SHP77 (cell line): ENCODE results near the gene RSKR.
"Not testable (repeated sequence)": the region's sequence is repeated elsewhere in the genome, so short reads cannot be mapped to it uniquely, and the experiment has no call there.

Experiments
- DNase-seq, 2 experiments: peaks; one replicate each; lab custom pipeline; 2025; lab: John Stamatoyannopoulos, UW

RSKR gene

GRCh38 chr17:28623696-28624095 is 9.7 kb upstream of the RSKR start:
- no peak for DNase-seq

GRCh38 chr17:28622186-28622585 is 8.2 kb upstream of the RSKR start:
- no peak for DNase-seq

DNA sequence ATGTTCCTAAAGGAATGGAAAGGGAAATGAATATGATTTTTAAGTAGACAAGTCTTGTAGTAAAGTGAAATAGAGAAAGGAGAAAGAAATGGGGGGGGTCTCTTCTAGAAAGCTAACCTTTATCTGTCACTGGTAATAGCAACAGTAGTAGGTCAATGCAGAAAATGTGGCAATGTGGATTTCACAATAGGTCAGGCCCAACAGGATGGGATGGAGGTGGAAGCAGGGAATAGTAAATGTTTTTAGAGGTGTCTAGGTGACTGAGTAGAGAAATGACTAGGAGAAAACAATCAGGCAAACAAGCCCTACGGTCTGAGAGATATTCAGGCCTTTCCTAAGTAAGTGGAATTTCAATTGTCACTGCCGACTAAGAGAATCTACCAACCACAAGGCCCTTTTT is 6.0 kb upstream of the RSKR start:
- DNase-seq, result no peak

GRCh38 chr17:28618464-28618863 is 4.5 kb upstream of the RSKR start:
- DNase-seq, result no peak

- DNase-seq, result no peak
These were observed 2.3 kb upstream of the RSKR start for GRCh38 chr17:28616281-28616680.

GRCh38 chr17:28615260-28615940 is 1.4 kb upstream of the RSKR start:
- no peak for DNase-seq

DNA sequence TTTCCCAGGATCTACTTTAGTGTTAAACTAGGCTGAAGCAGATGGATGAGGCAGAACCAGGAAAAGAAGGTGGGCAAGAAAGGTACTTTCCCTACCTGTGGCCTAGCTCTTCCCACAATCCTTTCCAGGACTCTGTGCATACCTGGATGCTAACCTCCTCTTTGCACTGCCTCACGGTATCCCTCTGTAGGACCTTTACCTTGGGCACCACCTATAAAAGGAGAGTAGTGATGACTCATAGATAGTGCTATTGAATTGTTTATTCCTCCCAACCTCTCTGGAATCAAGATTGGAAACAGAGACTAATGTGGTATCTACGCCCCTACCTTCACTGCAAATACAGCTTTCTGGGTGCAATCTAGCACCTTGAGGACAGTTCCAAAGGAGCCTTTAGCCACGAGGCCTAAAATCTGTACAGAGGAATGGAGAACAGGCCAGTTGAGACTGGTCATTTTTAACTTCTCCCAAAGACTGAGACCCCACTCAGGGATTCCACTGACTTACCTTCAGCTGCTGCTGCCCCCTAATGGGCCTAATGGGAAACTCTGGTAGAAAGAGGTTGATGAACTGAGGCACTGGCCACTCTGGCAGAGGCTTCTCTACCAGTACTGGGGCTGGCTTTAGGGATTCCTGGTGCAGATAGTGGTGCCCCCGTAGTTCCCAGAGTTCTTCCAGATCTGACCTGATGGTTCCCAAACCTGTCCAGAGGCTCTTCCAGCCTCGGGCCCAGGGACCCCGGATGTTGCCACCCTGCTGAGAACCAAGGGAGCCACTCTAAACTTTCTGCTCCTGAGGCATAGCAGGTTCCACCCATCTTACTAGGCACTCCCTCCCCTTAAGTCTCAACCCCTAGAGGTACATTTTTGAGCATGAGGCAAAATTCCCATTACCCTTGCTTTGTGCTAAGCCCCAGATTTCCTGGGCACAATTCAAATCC is 781 bp downstream of the RSKR start:
- DNase-seq, result peak; percentile 29 to 42

- DNase-seq, result no peak
These were observed 1.5 kb downstream of the RSKR start for GRCh38 chr17:28612531-28612930.

- no peak for DNase-seq
These were observed 3.6 kb downstream of the RSKR start for GRCh38 chr17:28610376-28610775.

- DNase-seq, result not testable (repeated sequence)
These were observed 10.0 kb downstream of the RSKR start for GRCh38 chr17:28604031-28604430.

DNA sequence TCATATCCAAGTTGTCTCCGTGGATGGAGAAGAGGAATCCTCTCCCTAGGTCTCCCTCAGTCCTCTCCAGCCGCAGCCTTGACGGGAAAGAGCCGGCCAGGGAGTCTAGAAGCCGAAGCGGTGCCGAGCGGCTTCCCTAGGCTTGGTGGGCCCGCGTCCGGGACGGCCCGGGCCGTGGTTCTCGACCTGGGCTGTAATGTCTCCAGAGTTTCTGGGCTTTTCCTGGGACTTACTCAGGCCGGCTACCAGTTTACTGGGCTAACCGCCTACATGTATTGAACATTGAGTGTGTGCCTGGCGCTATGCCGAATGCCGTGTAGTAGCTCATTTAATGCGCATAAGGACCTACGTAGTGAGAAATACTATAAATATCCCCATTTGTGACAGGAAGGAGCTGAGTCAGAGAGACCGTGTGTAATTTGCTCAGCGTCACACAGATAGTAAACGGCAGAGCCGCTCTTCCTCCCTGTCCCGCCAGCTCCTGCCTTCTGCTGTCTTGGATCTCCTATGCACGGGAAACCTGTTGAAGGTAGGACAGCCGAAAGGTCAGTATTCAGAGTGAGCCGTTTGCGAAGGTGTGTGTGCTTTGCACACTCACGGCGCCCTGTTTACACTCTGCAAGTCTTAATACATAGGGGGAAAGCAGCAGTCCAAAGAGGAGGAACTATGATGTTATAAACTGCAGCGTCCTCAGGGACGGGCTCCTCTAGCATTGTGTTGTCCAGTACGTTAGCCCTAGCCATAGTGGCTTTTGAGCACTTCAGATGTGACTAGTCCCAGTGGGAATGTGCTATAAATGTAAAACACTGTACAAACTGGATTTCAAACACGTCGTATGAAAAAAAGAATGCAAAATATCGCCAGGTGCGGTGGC is 14.4 kb downstream of the RSKR start:
- peak; percentile 72 to 73 for DNase-seq

GRCh38 chr17:28598799-28599310 is 15.1 kb downstream of the RSKR start, which contains the start of gene SPAG5:
TSS of gene SPAG5 (minus strand) at chr17:28599025. CDS start at chr17:28598946, 79 bp downstream.
- peak; percentile 90 to 93 for DNase-seq

DNA sequence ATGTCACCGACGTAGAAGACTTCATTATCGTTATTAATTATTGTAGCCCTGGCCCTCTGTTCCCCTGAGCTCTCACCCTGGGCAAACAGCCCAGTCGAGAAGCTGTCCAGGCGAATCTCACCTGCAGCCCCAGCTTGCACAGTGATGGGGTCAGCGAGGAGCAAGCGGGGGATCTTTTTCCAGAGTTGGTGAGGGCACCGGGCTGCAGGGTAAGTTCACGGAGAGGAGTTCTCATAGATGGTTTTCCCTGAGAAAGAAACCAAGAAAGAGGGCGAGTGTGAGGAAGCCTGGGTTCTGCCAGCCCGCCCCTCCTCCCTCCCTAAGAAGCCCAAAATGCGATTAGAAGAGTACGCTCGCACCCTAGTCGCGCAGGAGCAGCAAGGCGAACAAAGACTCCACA is 15.6 kb downstream of the RSKR start:
- no peak for DNase-seq

- DNase-seq, result no peak
These were observed 16.2 kb downstream of the RSKR start for GRCh38 chr17:28597606-28598383.

GRCh38 chr17:28592260-28592659 is 21.7 kb downstream of the RSKR start:
- no peak for DNase-seq

DNA sequence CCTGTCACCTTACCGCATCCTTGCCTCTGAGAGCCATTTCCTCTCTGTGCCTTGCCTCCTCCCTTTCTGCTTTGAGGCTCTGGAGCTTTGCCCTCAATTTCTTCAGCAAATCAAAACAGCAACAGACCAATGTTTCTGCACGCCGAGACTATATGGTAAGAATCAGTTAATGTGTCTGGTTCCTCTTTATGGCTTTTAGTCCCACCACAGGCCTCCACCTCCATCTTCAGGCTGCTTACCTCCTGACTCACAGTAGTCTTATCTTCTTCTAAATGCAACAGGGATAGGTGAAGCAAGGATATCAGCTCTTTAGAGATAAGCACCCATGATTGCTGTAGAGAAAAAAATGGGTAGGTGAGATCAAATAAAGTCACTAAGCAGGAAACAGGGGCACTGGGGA is 28.1 kb downstream of the RSKR start:
- DNase-seq, result no peak

- DNase-seq, result no peak
These were observed 29.6 kb downstream of the RSKR start for GRCh38 chr17:28584434-28584833.

- no peak for DNase-seq
These were observed 31.5 kb downstream of the RSKR start for GRCh38 chr17:28582513-28582912.

- DNase-seq, result no peak
These were observed 33.0 kb downstream of the RSKR start for GRCh38 chr17:28580959-28581358.

DNA sequence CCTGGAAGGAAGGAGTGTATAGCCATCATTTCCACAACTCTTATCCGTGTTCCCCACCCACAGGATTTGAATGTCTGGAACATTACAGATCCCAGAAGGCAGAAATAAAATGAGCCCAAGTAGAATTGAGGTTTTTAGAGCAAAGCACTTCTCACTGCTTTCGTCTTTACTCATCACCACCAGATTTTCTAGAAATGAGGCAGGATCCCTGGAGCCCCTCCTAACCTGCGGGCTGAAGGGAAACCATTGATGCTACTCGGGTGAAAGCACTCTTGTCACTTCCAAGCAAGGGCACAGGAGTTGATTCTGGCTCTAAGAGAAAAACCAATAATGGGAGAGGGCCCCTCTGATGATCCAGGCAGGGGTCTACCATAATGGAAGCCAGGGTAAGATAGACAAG is 34.5 kb downstream of the RSKR start:
- no peak for DNase-seq
